Fibroblast of villous mesenchyme (primary cell): Measurements from ENCODE around the gene HOXC4. TPM values are rescaled to one million over a fixed set of nuclear protein-coding genes. Genes with fewer than 3 reads are reported as not detected.

Experiments
- DNase-seq: peaks from one replicate; pipeline ENCODE4 v3.0.0-alpha.2; 2010; ENCODE audit warnings: low read depth
- H3K4me3 ChIP-seq: 2 replicates; pipeline ENCODE4 v1.5.1; 2011; ENCODE audit warnings: low read depth, mild to moderate bottlenecking, low read length
- CTCF ChIP-seq: IDR thresholded peaks from 2 replicates; pipeline ENCODE4 v1.5.1; 2012; ENCODE audit warnings: low read depth, mild to moderate bottlenecking, low read length; ENCODE audit not compliant: insufficient read depth
- total RNA-seq: library from RNA; depleted of rRNA; stranded (reverse); fragments of >200 nt; gene quantifications from 2 replicates; pipeline ENCODE4 v1.2.3, GENCODE V29; 2012

HOXC4 gene
- total RNA-seq, 1 donor, result under 0.01 TPM

- H3K4me3 ChIP-seq, result no peak overlapping the region
- no peak for DNase-seq
- no peak for TF ChIP-seq CTCF
These were observed 6.3 kb upstream of the HOXC4 start for GRCh38 chr12:54047160-54047963.

- no peak overlapping the region for H3K4me3 ChIP-seq
- TF ChIP-seq CTCF, result no peak
- DNase-seq, result no peak
These were observed 5.7 kb upstream of the HOXC4 start for GRCh38 chr12:54047964-54048303.

- no peak for DNase-seq
- TF ChIP-seq CTCF, result no peak
- H3K4me3 ChIP-seq, result no peak overlapping the region
These were observed 5.1 kb upstream of the HOXC4 start for GRCh38 chr12:54048406-54049093.

- TF ChIP-seq CTCF, result no peak
- DNase-seq, result no peak
- no peak overlapping the region for H3K4me3 ChIP-seq
These were observed 4.5 kb upstream of the HOXC4 start for GRCh38 chr12:54049108-54049507.

- no peak for TF ChIP-seq CTCF
- no peak overlapping the region for H3K4me3 ChIP-seq
- DNase-seq, result no peak
These were observed 3.2 kb upstream of the HOXC4 start for GRCh38 chr12:54050482-54050810.

- TF ChIP-seq CTCF, result no peak
- no peak overlapping the region for H3K4me3 ChIP-seq
- no peak for DNase-seq
These were observed 2.4 kb upstream of the HOXC4 start for GRCh38 chr12:54051026-54051842.
